ENCODE measurements around the gene NPPC. TPM values are rescaled to one million over a fixed set of nuclear protein-coding genes. Genes with fewer than 3 reads are reported as not detected.

NPPC gene
- total and polyA plus RNA-seq, 5 experiments from 2014 or later, result 0.27 TPM; not detected in 4

Small RNA genes within 50 kb of the gene (microRNA-seq; reads per million reads assigned to microRNA genes)
- gene MIR1471 (ENCODE audit: borderline microRNAs expressed), result not detected

Other genes starting within 250 kb of the NPPC start
- 1,000 to 10,000 TPM; 1,008 to 1,051 TPM for gene PTMA, start 217.9 kb downstream of the NPPC start, total RNA-seq
- gene PTMA, start 217.9 kb downstream of the NPPC start, polyA plus RNA-seq, result 1,000 to 10,000 TPM; 1,851 to 2,224 (median 2,052) TPM
- gene PDE6D, start 145.1 kb downstream of the NPPC start, total RNA-seq, result 10 to 100 TPM; 24.7 to 30.6 TPM
- 10 to 100 TPM; 47.9 to 59.5 (median 51.4) TPM for gene PDE6D, start 145.1 kb downstream of the NPPC start, polyA plus RNA-seq
- 10 to 100 TPM; 55.8 to 57.7 TPM for gene COPS7B, start 140.0 kb downstream of the NPPC start, total RNA-seq
- gene COPS7B, start 140.0 kb downstream of the NPPC start, polyA plus RNA-seq, result 10 to 100 TPM; 30.0 to 41.0 (median 32.6) TPM
- gene DIS3L2, start 35.3 kb upstream of the NPPC start, total RNA-seq, result 10 to 100 TPM; 59.0 to 59.1 TPM
- gene DIS3L2, start 35.3 kb upstream of the NPPC start, polyA plus RNA-seq, result 10 to 100 TPM; 12.5 to 17.2 (median 16.4) TPM

Measured in naive thymus-derived CD8-positive, alpha-beta T cell (primary cell).